PC-3 (cell line): ENCODE measurements around the gene SOBP. TPM values are rescaled to one million over a fixed set of nuclear protein-coding genes. Genes with fewer than 3 reads are reported as not detected.

Experiments
- ATAC-seq: fragments of 200-7000 bp; cut with Tn5 transposase; 2 replicates; pipeline ENCODE4 v1.9.1; 2020; ENCODE audit warnings: mild to moderate bottlenecking, moderate library complexity
- BruUV-seq: library from RNA; stranded (reverse); fragments of 400-500 nt; replicated peaks from 2 replicates; lab custom pipeline; 2021; lab: Mats Ljungman, UMichigan
- CTCF ChIA-PET: fragments of 300-600 bp; sonication (Branson Sonifier 250); formaldehyde crosslinking; loops from one replicate; lab custom pipeline; 2022; ENCODE audit warnings: antibody characterized with exemption; lab: Charles Lee
- POLR2A ChIA-PET: fragments of 300-600 bp; sonication (Branson Sonifier 250); formaldehyde crosslinking; loops from one replicate; lab custom pipeline; 2022; ENCODE audit warnings: antibody characterized with exemption; ENCODE audit not compliant: unreplicated experiment; lab: Charles Lee
- DNase-seq: peaks from one replicate; pipeline ENCODE4 v3.0.0-alpha.2; 2015
- H2AFZ ChIP-seq: fragments of 300-600 bp; sonication (generic); 2 replicates; pipeline ENCODE4 v1.6.0; 2016; ENCODE audit warnings: antibody characterized with exemption, low read length
- H3F3A ChIP-seq: fragments of 300-600 bp; sonication (generic); one replicate; pipeline ENCODE4 v1.6.0; 2017; ENCODE audit warnings: antibody characterized with exemption, low read length, control low read depth, mild to moderate bottlenecking; ENCODE audit not compliant: unreplicated experiment
- H3K27ac ChIP-seq: fragments of 300-600 bp; sonication (generic); 2 replicates; pipeline ENCODE4 v1.5.1; 2016; ENCODE audit warnings: mild to moderate bottlenecking, low read length
- H3K27me3 ChIP-seq: fragments of 300-600 bp; sonication (generic); 2 replicates; pipeline ENCODE4 v1.6.1; 2016; ENCODE audit warnings: low read length, mixed read lengths
- H3K36me3 ChIP-seq: fragments of 300-600 bp; sonication (generic); 2 replicates; pipeline ENCODE4 v1.6.1; 2016; ENCODE audit warnings: low read depth, mixed run types, low read length, mixed read lengths
- H3K4me1 ChIP-seq: fragments of 300-600 bp; sonication (generic); 2 replicates; pipeline ENCODE4 v1.5.1; 2016; ENCODE audit warnings: low read length; ENCODE audit not compliant: insufficient read depth
- H3K4me2 ChIP-seq: fragments of 300-600 bp; sonication (generic); 2 replicates; pipeline ENCODE4 v1.6.0; 2016; ENCODE audit warnings: low read length
- H3K4me3 ChIP-seq: fragments of 300-600 bp; sonication (generic); 2 replicates; pipeline ENCODE4 v1.5.1; 2016; ENCODE audit warnings: mild to moderate bottlenecking, low read length, mixed read lengths
- H3K79me2 ChIP-seq: fragments of 300-600 bp; sonication (generic); 2 replicates; pipeline ENCODE4 v1.6.1; 2017; ENCODE audit warnings: low read length, mixed read lengths
- H3K9ac ChIP-seq: fragments of 300-600 bp; sonication (generic); 2 replicates; pipeline ENCODE4 v1.6.0; 2016; ENCODE audit warnings: mild to moderate bottlenecking, low read length
- H3K9me2 ChIP-seq: fragments of 300-600 bp; sonication (generic); replicated peaks from 2 replicates; pipeline ENCODE4 v1.6.1; 2016; ENCODE audit warnings: mixed run types, low read length, mixed read lengths
- H3K9me3 ChIP-seq: fragments of 300-600 bp; sonication (generic); 2 replicates; pipeline ENCODE4 v1.6.1; 2016; ENCODE audit warnings: low read length, mixed read lengths
- H4K20me1 ChIP-seq: fragments of 300-600 bp; sonication (generic); 2 replicates; pipeline ENCODE4 v1.6.1; 2016; ENCODE audit warnings: low read length, mixed read lengths
- EZH2 ChIP-seq: fragments of 300-600 bp; sonication (generic); IDR thresholded peaks from one replicate; pipeline ENCODE4 v1.6.1; 2017; ENCODE audit warnings: antibody characterized with exemption, mild to moderate bottlenecking, low read length; ENCODE audit not compliant: unreplicated experiment
- EZH2phosphoT487 ChIP-seq: fragments of 300-600 bp; sonication (generic); IDR thresholded peaks from 2 replicates; pipeline ENCODE4 v1.6.1; 2018; ENCODE audit warnings: mild to moderate bottlenecking, antibody characterized with exemption, low read length, borderline replicate concordance
- intact Hi-C: fragments of 100-400 bp; cut with micrococcal nuclease; formaldehyde crosslinking; loops from 2 replicates; pipeline ENCODE4 v1.9.0; 2023
- total RNA-seq: library from RNA; depleted of rRNA; stranded (reverse); fragments of >200 nt; gene quantifications from 2 replicates; pipeline ENCODE4 v1.2.3, GENCODE V29; 2014
- TF ChIP-seq, protein P1 (sequence below): fragments of 300-600 bp; sonication (generic); conservative IDR thresholded peaks from 2 replicates; pipeline ENCODE4 v1.5.1; 2017; ENCODE audit warnings: antibody characterized with exemption, low read depth, mild to moderate bottlenecking, low read length

Gene SOBP
- total RNA-seq, 1 experiment from 2014 or later = 0.15 TPM

DNA sequence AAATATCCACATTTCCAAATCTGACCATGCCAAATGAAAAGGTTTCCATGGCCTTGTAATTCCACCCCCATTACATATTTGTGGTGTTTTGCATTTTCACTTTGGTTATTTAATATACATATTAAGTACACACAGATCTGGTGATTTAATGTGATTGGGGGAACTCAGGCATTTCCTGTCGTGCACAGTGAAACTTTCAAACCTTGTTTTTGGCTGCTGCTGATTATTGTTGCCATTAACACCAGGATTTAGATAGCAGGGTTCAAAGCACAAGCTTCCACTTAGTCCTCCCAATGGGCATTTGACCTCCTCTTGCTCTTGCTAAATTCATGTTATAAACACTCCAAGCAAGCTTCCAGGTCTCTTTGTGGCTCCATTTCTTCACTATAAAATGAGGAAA, 166.5 kb downstream of the SOBP start:
- intact Hi-C loops = no loop called here
- Histone ChIP-seq H3F3A (no peaks in the 10 kb centered on the region), H3K9me3 (no peaks in the 10 kb centered on the region), H3K79me2 (no peaks in the 10 kb centered on the region), H3K9ac (no peak overlapping the region), H3K4me1 (peaks cover 24% of the 10 kb centered on the region), H3K9me2 (no peaks in the 10 kb centered on the region), H3K4me2 (no peak overlapping the region), H3K27me3 (no peaks in the 10 kb centered on the region), H2AFZ (no peak overlapping the region), H3K4me3 (no peak overlapping the region), H3K36me3 (no peaks in the 10 kb centered on the region), H3K27ac (no peak overlapping the region), H4K20me1 (no peaks in the 10 kb centered on the region)
- no peak for ATAC-seq
- no peak for DNase-seq
- TF ChIP-seq EZH2phosphoT487 = no peak
- no peak for TF ChIP-seq EZH2
- TF ChIP-seq, protein P1, sequence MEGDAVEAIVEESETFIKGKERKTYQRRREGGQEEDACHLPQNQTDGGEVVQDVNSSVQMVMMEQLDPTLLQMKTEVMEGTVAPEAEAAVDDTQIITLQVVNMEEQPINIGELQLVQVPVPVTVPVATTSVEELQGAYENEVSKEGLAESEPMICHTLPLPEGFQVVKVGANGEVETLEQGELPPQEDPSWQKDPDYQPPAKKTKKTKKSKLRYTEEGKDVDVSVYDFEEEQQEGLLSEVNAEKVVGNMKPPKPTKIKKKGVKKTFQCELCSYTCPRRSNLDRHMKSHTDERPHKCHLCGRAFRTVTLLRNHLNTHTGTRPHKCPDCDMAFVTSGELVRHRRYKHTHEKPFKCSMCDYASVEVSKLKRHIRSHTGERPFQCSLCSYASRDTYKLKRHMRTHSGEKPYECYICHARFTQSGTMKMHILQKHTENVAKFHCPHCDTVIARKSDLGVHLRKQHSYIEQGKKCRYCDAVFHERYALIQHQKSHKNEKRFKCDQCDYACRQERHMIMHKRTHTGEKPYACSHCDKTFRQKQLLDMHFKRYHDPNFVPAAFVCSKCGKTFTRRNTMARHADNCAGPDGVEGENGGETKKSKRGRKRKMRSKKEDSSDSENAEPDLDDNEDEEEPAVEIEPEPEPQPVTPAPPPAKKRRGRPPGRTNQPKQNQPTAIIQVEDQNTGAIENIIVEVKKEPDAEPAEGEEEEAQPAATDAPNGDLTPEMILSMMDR = no peak
- ChIA-PET CTCF (no interaction called here), POLR2A (interaction anchor here (0.7 to 0.9 kb wide), 2 partner anchors 12 to 532 kb away, joined by 3 to 5 read pairs; no protein-coding TSS in a partner anchor)
- no TSS peak for BruUV-seq

- no peaks in the 10 kb centered on the region for H3K9me3 ChIP-seq
- no TSS peak for BruUV-seq
- H3K27ac ChIP-seq = no peak overlapping the region
- H3F3A ChIP-seq = no peaks in the 10 kb centered on the region
- no peak overlapping the region for H3K4me3 ChIP-seq
- no peaks in the 10 kb centered on the region for H4K20me1 ChIP-seq
- TF ChIP-seq EZH2 (no peak), EZH2phosphoT487 (no peak)
- TF ChIP-seq, protein P1 = no peak
- no peak overlapping the region for H3K4me2 ChIP-seq
- no peak for ATAC-seq
- no peak overlapping the region for H2AFZ ChIP-seq
- H3K9me2 ChIP-seq = no peaks in the 10 kb centered on the region
- H3K27me3 ChIP-seq = no peaks in the 10 kb centered on the region
- H3K9ac ChIP-seq = no peak overlapping the region
- intact Hi-C loops = no loop called here
- no peak for DNase-seq
- ChIA-PET CTCF (no interaction called here), POLR2A (no interaction called here)
- peaks cover 24% of the 10 kb centered on the region for H3K4me1 ChIP-seq
- H3K36me3 ChIP-seq = no peaks in the 10 kb centered on the region
- no peaks in the 10 kb centered on the region for H3K79me2 ChIP-seq
Measured at GRCh38 chr6:107656883-107657282, 167.0 kb downstream of the SOBP start.

- Histone ChIP-seq H2AFZ (no peak overlapping the region), H3K9me2 (no peaks in the 10 kb centered on the region), H3K4me1 (peaks cover 24% of the 10 kb centered on the region), H3K27ac (no peak overlapping the region), H3K9ac (no peak overlapping the region), H3K36me3 (no peaks in the 10 kb centered on the region), H3K4me2 (no peak overlapping the region), H3K79me2 (no peaks in the 10 kb centered on the region), H4K20me1 (no peaks in the 10 kb centered on the region), H3K9me3 (no peaks in the 10 kb centered on the region), H3K27me3 (no peaks in the 10 kb centered on the region), H3K4me3 (no peak overlapping the region), H3F3A (no peaks in the 10 kb centered on the region)
- ATAC-seq = no peak
- POLR2A ChIA-PET = interaction anchor here (0.6 kb wide), 1 partner anchor 168 kb away, joined by 11 read pairs; no protein-coding TSS in a partner anchor
- intact Hi-C loops = no loop called here
- CTCF ChIA-PET = no interaction called here
- TF ChIP-seq, protein P1 = no peak
- no peak for TF ChIP-seq EZH2
- TF ChIP-seq EZH2phosphoT487 = no peak
- DNase-seq = no peak
- BruUV-seq = no TSS peak
Measured at GRCh38 chr6:107657373-107657754, 167.4 kb downstream of the SOBP start.
